GM19438 (cell line): ENCODE results near the gene HAUS1.
"Not testable (repeated sequence)": the region's sequence is repeated elsewhere in the genome, so short reads cannot be mapped to it uniquely, and the experiment has no call there.

Experiments
- ATAC-seq: cut with Tn5 transposase; IDR thresholded peaks from one replicate; pipeline ENCODE4 v1.9.1; 2021; ENCODE audit warnings: low read depth; ENCODE audit not compliant: unreplicated experiment

The HAUS1 gene

GRCh38 chr18:46155641-46156051, 51.5 kb downstream of the HAUS1 start:
- ATAC-seq = no peak

GRCh38 chr18:46156124-46156745, 52.0 kb downstream of the HAUS1 start:
- no peak for ATAC-seq

GRCh38 chr18:46156843-46157242, 52.7 kb downstream of the HAUS1 start:
- no peak for ATAC-seq

GRCh38 chr18:46158499-46158898, 54.3 kb downstream of the HAUS1 start:
- no peak for ATAC-seq

GRCh38 chr18:46160050-46160798, 56.0 kb downstream of the HAUS1 start:
- ATAC-seq = no peak

GRCh38 chr18:46160840-46161239, 56.7 kb downstream of the HAUS1 start:
- ATAC-seq = not testable (repeated sequence)

GRCh38 chr18:46161703-46162396, 57.7 kb downstream of the HAUS1 start:
- no peak for ATAC-seq

- ATAC-seq = no peak
These were observed 58.9 kb downstream of the HAUS1 start for GRCh38 chr18:46163091-46163490.

- no peak for ATAC-seq
These were observed 59.8 kb downstream of the HAUS1 start for GRCh38 chr18:46163941-46164499.

- ATAC-seq = not testable (repeated sequence)
These were observed 60.3 kb downstream of the HAUS1 start for GRCh38 chr18:46164502-46164901.

GRCh38 chr18:46164920-46165319, 60.7 kb downstream of the HAUS1 start:
- no peak for ATAC-seq

- no peak for ATAC-seq
These were observed 62.2 kb downstream of the HAUS1 start for GRCh38 chr18:46166261-46166970.

GRCh38 chr18:46167971-46168370, 63.8 kb downstream of the HAUS1 start:
- ATAC-seq = peak; percentile 93

GRCh38 chr18:46169464-46169941, 65.3 kb downstream of the HAUS1 start:
- ATAC-seq = no peak

GRCh38 chr18:46171331-46171730, 67.1 kb downstream of the HAUS1 start:
- no peak for ATAC-seq

- ATAC-seq = peak; percentile 79
These were observed 69.5 kb downstream of the HAUS1 start for GRCh38 chr18:46173393-46174341.

- no peak for ATAC-seq
These were observed 70.3 kb downstream of the HAUS1 start for GRCh38 chr18:46174342-46175041.

GRCh38 chr18:46176001-46176400, 71.8 kb downstream of the HAUS1 start:
- ATAC-seq = no peak
